Sciatic nerve (tissue), 2 donors: ENCODE measurements around the gene MAMDC4. TPM values are rescaled to one million over a fixed set of nuclear protein-coding genes. Genes with fewer than 3 reads are reported as not detected.
"Not testable (repeated sequence)": the region's sequence is repeated elsewhere in the genome, so short reads cannot be mapped to it uniquely, and the experiment has no call there.

Experiments
- ATAC-seq: fragments of 200-7000 bp; cut with Tn5 transposase; one replicate; pipeline ENCODE4 v1.9.1; 2020; ENCODE audit warnings: mild to moderate bottlenecking, moderate library complexity
- DNase-seq: peaks from one replicate; pipeline ENCODE4 v3.0.0-alpha.2; 2020; ENCODE audit warnings: low spot score
- intact Hi-C: fragments of 100-400 bp; cut with DNase I; formaldehyde crosslinking; loops from one replicate; pipeline ENCODE4 v1.14.2; 2022
- total RNA-seq: library from RNA; stranded (reverse); fragmentation: NEBNext Ultra II Directional; extraction: Animal tissue kit (Norgen Biotek cat#: 25700); gene quantifications from one replicate; pipeline ENCODE4 v1.2.1, GENCODE V29; 2021
- donor health status: DM: no; HTN: no; CAD: no.
- donor health status: DM: no; HTN: no; CAD: no.

MAMDC4 gene
- total RNA-seq, 1 donor from 2014 or later: 3.0 TPM

GRCh38 chr9:136855461-136856078 lies 3.4 kb downstream of the MAMDC4 start:
- DNase-seq (peak; percentile 57), ATAC-seq (no peak)
- intact Hi-C loops: no loop called here

GRCh38 chr9:136856079-136856476 lies 3.9 kb downstream of the MAMDC4 start:
- intact Hi-C loops: no loop called here
- ATAC-seq (no peak), DNase-seq (peak; percentile 59)

GRCh38 chr9:136856541-136857141 lies 4.5 kb downstream of the MAMDC4 start:
- DNase-seq: peak; percentile 44
- intact Hi-C loops: no loop called here
- no peak for ATAC-seq

- ATAC-seq (no peak), DNase-seq (peak; percentile 55)
- intact Hi-C loops: no loop called here
These were observed 5.0 kb downstream of the MAMDC4 start for GRCh38 chr9:136857166-136857565.

DNA sequence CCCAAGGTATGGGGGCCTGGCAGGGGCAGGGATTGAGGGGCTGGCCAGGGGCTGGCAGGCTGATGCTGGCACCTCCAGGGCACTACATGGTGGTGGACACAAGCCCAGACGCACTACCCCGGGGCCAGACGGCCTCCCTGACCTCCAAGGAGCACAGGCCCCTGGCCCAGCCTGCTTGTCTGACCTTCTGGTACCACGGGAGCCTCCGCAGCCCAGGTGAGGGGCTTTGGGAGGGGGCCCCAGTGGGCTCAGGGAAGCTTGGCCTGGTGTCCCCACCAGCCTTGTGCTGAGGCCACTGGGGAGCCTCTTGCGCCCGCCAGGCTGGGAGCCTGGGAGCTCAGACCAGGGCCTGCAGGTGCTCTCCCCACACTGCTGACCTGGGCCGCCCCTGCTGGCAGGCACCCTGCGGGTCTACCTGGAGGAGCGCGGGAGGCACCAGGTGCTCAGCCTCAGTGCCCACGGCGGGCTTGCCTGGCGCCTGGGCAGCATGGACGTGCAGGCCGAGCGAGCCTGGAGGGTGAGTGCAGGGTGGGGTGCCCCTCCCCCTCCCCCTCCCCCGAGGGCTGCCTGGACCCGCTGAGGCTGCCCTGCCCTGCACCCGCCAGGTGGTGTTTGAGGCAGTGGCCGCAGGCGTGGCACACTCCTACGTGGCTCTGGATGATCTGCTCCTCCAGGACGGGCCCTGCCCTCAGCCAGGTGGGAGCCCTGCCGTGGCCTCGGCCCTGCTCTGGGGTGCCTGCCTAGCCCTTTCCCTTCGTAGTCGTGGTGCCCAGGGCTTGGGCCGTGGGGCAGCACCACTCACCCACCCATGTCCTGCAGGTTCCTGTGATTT lies 5.7 kb downstream of the MAMDC4 start:
- DNase-seq: peak; percentile 53
- ATAC-seq: no peak
- intact Hi-C loops: no loop called here

DNA sequence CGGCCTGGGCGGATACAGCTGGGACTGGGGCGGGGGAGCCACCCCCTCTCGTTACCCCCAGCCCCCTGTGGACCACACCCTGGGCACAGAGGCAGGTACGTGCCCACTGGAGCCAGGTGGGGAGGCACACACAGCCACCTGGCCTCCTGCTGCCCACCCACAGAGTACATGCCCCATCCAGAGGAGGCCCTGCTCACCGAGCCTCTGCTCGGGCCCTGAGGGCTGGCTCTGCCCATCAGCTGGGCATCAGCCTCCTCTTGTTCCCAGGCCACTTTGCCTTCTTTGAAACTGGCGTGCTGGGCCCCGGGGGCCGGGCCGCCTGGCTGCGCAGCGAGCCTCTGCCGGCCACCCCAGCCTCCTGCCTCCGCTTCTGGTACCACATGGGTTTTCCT lies 6.3 kb downstream of the MAMDC4 start:
- intact Hi-C loops: no loop called here
- DNase-seq (no peak), ATAC-seq (no peak)

GRCh38 chr9:136858844-136859757 lies 7.0 kb downstream of the MAMDC4 start:
- ATAC-seq: peak; percentile 22
- peak; percentile 62 for DNase-seq
- intact Hi-C loops: no loop called here

- intact Hi-C loops: no loop called here
- ATAC-seq: no peak
- DNase-seq: no peak
These were observed 8.4 kb downstream of the MAMDC4 start for GRCh38 chr9:136860529-136860928.

DNA sequence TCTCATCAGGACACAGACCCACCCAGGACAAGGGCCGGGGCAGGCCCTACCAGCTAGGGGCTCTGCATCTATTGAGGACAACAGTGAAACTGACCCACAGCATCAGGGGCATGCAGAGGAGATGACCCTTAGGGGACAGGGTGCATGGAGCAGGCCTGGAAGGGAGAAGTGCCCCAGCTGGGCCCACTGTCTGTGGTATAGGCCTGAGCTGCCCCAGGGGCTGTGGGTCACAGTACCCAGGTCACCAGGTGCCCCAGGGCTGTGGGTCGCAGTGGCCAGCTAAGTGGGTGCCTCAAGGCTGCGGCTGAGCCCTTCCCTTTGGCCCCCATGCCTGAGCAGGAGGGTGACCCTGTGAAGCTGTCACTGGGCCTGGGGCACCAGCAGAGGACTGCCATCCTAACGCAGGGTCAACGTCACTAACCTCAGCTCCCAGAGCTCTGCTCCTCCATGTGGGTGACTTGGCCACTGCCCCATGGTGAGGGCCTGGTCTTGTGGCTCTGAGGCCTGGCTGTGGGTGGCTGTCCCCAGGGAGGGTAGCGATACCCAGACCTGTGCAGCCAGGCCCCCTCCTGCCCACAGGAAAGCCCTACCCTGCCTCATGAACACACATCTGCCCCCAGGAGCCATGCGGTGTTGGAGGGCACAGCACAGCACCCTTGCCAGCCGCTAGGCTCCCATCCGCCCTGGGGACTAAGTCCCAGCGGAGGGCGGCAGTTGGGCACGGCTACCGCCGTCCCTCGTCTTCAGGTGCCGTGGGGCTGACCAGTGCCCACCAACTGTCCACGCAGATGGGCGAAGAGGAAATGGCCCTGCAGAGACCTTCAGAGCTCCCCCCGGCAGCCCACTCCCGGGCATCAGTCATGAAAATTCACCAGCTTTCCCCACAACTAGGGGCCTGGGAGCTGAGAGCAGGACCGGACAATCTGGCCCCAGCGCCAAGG lies 9.1 kb downstream of the MAMDC4 start:
- ATAC-seq (no peak), DNase-seq (no peak)
- intact Hi-C loops: no loop called here

- ATAC-seq: no peak
- intact Hi-C loops: no loop called here
- DNase-seq: no peak
These were observed 9.8 kb downstream of the MAMDC4 start for GRCh38 chr9:136861874-136862457.

GRCh38 chr9:136862849-136863622 lies 10.9 kb downstream of the MAMDC4 start:
- ATAC-seq (no peak), DNase-seq (peak; percentile 56)
- intact Hi-C loops: no loop called here

- no peak for ATAC-seq
- DNase-seq: peak; percentile 54
- intact Hi-C loops: no loop called here
These were observed 11.6 kb downstream of the MAMDC4 start for GRCh38 chr9:136863623-136864273.

GRCh38 chr9:136865041-136865767 lies 13.1 kb downstream of the MAMDC4 start:
- ATAC-seq (no peak), DNase-seq (no peak)
- intact Hi-C loops: no loop called here

DNA sequence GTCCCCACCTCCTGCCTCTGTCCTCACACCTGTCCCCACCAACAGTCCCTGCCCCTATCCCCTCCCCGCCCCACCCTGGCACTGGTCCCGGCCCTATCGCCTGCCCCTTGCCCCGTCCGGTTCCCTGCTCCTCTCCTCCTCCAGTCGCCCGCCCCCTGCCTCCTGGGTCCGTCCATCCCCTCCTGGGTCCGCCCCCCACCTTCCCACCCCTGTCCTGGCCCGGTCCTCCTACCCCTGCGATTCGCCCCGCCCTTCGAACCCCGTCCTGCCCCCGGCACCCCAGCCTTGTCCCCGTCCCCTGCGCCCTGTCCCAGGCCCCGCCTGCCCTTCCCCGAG lies 13.6 kb downstream of the MAMDC4 start:
- peak; percentile 2 for ATAC-seq
- intact Hi-C loops: no loop called here
- peak; percentile 68 for DNase-seq

- intact Hi-C loops, ATAC-seq: not testable (repeated sequence)
- peak; percentile 56 for DNase-seq
These were observed 14.8 kb downstream of the MAMDC4 start for GRCh38 chr9:136866898-136867421.

DNA sequence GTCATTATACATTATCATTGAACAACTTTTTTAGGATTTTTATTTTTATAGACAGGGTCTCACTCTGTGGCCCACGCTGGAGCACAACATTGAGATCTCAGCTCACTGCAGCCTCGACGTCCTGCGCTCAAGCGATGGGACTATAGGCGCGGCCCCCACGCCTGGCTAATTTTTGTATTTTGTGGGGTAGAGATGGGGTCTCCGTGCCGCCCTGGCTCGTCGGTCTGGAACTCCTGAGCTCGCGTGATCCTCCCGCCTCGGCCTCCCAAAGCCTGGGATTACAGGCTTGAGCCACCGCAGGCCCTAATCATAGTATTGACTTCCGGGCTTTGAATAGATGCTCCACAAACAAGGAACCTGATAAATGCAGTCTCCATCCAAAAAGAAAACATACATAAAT lies 15.3 kb downstream of the MAMDC4 start:
- no peak for ATAC-seq
- peak; percentile 50 for DNase-seq
- intact Hi-C loops: no loop called here
